ENCODE data around the gene KIFBP. TPM values are rescaled to one million over a fixed set of nuclear protein-coding genes. Genes with fewer than 3 reads are reported as not detected.

Gene KIFBP
- total RNA-seq, 1 experiment from 2014 or later = 65.9 TPM

DNA sequence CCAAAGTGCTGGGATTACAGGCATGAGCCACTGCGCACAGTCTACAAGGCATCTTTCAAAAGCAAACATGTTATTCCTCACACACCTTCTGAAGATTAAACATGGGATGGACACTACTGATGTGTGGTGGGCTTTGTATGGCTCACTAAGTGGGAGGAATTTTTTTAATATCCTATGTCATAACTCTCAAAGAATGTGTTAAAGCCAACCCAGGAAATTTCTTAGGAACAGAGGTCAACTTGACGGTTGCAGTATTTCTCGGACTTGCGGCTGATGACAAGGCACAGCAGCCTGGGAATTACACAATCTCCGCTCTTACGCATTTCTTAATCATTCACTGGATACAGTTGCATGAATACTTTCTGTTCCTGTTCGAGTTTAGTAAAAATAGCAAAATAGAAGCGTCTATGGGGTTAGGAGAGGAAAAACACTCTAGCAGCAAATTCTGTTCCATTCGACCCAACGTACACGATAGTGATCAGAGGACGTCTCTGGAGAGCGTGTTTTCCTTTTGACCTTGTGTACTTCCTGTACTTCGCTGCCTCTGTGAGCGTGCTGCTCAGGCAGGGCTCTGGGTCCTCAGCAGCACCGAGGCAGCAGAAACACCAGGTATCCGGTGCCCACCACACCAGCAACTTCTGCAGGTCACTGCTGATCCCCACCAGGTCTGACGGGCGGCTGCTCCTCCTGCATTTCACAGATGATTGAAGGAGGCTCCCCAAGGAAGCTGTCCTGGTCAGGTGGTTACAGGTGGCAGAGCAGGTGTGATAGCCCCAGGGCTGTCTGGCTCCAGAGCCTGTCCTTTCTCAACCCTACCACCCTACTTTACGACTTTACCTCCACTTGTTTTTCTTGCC is 72.9 kb downstream of the KIFBP start:
- DNase-seq (peak; percentile 100), ATAC-seq (peak; percentile 82)
- peaks cover 18% of the 10 kb centered on the region for H3F3A ChIP-seq (ENCODE audit: low read length, unreplicated experiment)
- ChIA-PET CTCF (no interaction called here), POLR2A (ENCODE audit: unreplicated experiment) (interaction anchor here (0.7 to 0.8 kb wide), 2 partner anchors 31 to 857 kb away, joined by 3 to 4 read pairs; no protein-coding TSS in a partner anchor)
- no peaks in the 10 kb centered on the region for H3K9me2 ChIP-seq (replicated peaks; ENCODE audit: low read length)
- H3K4me2 ChIP-seq (ENCODE audit: low read length) = peak overlapping the region; percentile 86
- H3K27ac ChIP-seq (ENCODE audit: low read length) = peak overlapping the region; percentile 89
- intact Hi-C loops (cut with micrococcal nuclease) = loop anchor here (1.0 kb wide), 1 partner anchor 27 kb away; the partner anchor contains the start of gene SRGN
- peak overlapping the region; percentile 62 for H3K9ac ChIP-seq (ENCODE audit: low read length)
- no peaks in the 10 kb centered on the region for H3K27me3 ChIP-seq (ENCODE audit: low read length)
- TF ChIP-seq EZH2phosphoT487 (IDR thresholded peaks at IDR 0.05; ENCODE audit: borderline replicate concordance, low read length) (no peak), EZH2 (IDR thresholded peaks at IDR 0.05; ENCODE audit: low read length, unreplicated experiment) (no peak)
- TF ChIP-seq, protein P1, sequence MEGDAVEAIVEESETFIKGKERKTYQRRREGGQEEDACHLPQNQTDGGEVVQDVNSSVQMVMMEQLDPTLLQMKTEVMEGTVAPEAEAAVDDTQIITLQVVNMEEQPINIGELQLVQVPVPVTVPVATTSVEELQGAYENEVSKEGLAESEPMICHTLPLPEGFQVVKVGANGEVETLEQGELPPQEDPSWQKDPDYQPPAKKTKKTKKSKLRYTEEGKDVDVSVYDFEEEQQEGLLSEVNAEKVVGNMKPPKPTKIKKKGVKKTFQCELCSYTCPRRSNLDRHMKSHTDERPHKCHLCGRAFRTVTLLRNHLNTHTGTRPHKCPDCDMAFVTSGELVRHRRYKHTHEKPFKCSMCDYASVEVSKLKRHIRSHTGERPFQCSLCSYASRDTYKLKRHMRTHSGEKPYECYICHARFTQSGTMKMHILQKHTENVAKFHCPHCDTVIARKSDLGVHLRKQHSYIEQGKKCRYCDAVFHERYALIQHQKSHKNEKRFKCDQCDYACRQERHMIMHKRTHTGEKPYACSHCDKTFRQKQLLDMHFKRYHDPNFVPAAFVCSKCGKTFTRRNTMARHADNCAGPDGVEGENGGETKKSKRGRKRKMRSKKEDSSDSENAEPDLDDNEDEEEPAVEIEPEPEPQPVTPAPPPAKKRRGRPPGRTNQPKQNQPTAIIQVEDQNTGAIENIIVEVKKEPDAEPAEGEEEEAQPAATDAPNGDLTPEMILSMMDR (conservative IDR thresholded peaks at IDR 0.05; ENCODE audit: low read depth, low read length) = no peak
- H3K79me2 ChIP-seq (ENCODE audit: low read length) = no peaks in the 10 kb centered on the region
- H3K36me3 ChIP-seq (ENCODE audit: low read depth, low read length) = no peaks in the 10 kb centered on the region
- BruUV-seq (replicated peaks) = TSS peak; percentile 99
- peak overlapping the region; percentile 67 for H2AFZ ChIP-seq (ENCODE audit: low read length)
- H4K20me1 ChIP-seq (ENCODE audit: low read length) = no peaks in the 10 kb centered on the region
- peaks cover 37% of the 10 kb centered on the region for H3K4me1 ChIP-seq (ENCODE audit: insufficient read depth, low read length)
- H3K9me3 ChIP-seq (ENCODE audit: low read length) = no peaks in the 10 kb centered on the region
- H3K4me3 ChIP-seq (ENCODE audit: low read length) = peak overlapping the region; percentile 64

DNA sequence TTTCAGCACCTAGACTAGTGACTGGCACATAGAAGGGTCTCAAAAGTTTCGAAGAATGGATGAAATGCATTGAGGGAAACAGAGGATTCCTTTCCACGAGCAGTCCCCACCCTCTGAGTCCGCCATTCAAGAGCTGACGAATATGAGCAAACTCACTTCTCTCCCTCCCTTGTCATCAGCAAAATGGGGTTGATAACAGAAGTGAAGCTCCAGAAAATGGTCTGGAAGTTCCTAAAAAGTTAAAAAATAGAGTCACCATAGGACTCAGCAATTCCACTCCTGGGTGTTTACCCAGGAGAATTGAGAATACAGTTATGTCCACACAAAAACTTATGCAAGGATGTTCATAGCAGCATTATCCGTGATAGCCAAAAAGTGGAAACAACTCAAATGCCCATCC is 74.3 kb downstream of the KIFBP start:
- Histone ChIP-seq H3K4me1 (ENCODE audit: insufficient read depth, low read length) (peaks cover 36% of the 10 kb centered on the region), H3K79me2 (ENCODE audit: low read length) (no peaks in the 10 kb centered on the region), H3K9me2 (replicated peaks; ENCODE audit: low read length) (no peaks in the 10 kb centered on the region), H4K20me1 (ENCODE audit: low read length) (no peaks in the 10 kb centered on the region), H3K9me3 (ENCODE audit: low read length) (no peaks in the 10 kb centered on the region), H3F3A (ENCODE audit: low read length, unreplicated experiment) (peaks cover 18% of the 10 kb centered on the region), H3K27ac (ENCODE audit: low read length) (peak overlapping the region; percentile 89; the same call in 1 of the 2 replicates), H3K36me3 (ENCODE audit: low read depth, low read length) (no peaks in the 10 kb centered on the region), H3K27me3 (ENCODE audit: low read length) (no peaks in the 10 kb centered on the region), H3K4me3 (ENCODE audit: low read length) (no peak overlapping the region), H3K9ac (ENCODE audit: low read length) (no peak overlapping the region), H3K4me2 (ENCODE audit: low read length) (peak overlapping the region; percentile 86), H2AFZ (ENCODE audit: low read length) (no peak overlapping the region)
- ATAC-seq = no peak
- no peak for DNase-seq
- ChIA-PET POLR2A (ENCODE audit: unreplicated experiment) (no interaction called here), CTCF (no interaction called here)
- TF ChIP-seq EZH2 (IDR thresholded peaks at IDR 0.05; ENCODE audit: low read length, unreplicated experiment) (no peak), EZH2phosphoT487 (IDR thresholded peaks at IDR 0.05; ENCODE audit: borderline replicate concordance, low read length) (no peak)
- TF ChIP-seq, protein P1 (conservative IDR thresholded peaks at IDR 0.05; ENCODE audit: low read depth, low read length) = no peak
- intact Hi-C loops (cut with micrococcal nuclease) = no loop called here
- BruUV-seq (replicated peaks) = no TSS peak

Data from PC-3 (cell line).